ENCODE results near the gene TCF25. TPM values are rescaled to one million over a fixed set of nuclear protein-coding genes. Genes with fewer than 3 reads are reported as not detected.

The TCF25 gene
- total RNA-seq, 1 donor from 2014 or later = 272 TPM

DNA sequence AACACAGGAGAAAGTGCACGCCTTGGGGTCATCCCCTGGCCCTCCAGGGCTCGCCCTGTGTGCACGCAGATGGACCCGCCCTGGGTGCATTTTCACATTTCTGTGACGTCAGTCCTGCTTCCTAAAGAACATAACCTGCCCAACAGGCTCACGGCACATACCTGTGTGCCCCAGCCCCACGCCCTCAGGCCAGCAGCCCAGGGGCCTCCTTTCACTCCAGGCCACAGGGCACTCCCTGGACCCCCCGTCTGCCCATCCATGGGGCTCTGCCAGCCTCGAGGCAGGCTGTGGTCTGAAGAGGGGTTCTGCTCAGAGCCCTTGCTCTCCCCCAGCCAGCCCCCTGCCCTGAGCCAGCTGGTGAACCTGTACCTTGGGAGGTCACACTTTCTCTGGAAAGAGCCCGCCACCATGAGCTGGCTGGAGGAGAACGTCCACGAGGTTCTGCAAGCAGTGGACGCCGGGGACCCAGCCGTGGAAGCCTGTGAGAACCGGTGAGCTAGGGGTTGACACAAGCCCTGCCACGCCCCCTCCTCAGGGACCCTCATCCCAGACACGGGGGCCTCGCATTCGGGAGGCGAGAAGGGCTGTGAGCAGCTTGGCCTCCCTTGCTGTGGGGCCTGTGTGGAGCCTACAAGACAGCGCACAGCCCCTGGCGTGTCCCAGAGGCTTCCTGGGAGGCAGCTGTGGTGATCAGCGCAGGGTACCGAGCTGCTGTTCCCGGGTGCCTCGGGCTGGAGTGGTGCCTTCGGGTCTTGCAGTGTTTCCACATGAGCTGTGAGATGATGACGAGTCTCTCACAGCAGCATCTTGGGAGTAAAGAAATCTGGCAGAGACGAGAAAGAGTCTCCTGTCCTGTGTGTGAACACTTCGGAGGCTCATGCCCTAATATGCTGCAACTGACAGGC is 31.5 kb downstream of the TCF25 start:
- no peak for DNase-seq
- Mint-ChIP-seq H3K27me3 (ENCODE audit: unreplicated experiment) (peaks cover 7% of the 10 kb centered on the region), H3K27ac (ENCODE audit: unreplicated experiment) (peak overlapping the region; percentile 92), H3K4me1 (ENCODE audit: low read depth, unreplicated experiment) (peaks cover 13% of the 10 kb centered on the region), H3K4me3 (ENCODE audit: unreplicated experiment) (no peak overlapping the region), H3K36me3 (ENCODE audit: unreplicated experiment) (no peaks in the 10 kb centered on the region), H3K9me3 (ENCODE audit: unreplicated experiment) (peaks cover 9% of the 10 kb centered on the region)
- TF ChIP-seq, protein P1, sequence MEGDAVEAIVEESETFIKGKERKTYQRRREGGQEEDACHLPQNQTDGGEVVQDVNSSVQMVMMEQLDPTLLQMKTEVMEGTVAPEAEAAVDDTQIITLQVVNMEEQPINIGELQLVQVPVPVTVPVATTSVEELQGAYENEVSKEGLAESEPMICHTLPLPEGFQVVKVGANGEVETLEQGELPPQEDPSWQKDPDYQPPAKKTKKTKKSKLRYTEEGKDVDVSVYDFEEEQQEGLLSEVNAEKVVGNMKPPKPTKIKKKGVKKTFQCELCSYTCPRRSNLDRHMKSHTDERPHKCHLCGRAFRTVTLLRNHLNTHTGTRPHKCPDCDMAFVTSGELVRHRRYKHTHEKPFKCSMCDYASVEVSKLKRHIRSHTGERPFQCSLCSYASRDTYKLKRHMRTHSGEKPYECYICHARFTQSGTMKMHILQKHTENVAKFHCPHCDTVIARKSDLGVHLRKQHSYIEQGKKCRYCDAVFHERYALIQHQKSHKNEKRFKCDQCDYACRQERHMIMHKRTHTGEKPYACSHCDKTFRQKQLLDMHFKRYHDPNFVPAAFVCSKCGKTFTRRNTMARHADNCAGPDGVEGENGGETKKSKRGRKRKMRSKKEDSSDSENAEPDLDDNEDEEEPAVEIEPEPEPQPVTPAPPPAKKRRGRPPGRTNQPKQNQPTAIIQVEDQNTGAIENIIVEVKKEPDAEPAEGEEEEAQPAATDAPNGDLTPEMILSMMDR (IDR thresholded peaks at IDR 0.05; ENCODE audit: partially characterized antibody, unreplicated experiment) = no peak

DNA sequence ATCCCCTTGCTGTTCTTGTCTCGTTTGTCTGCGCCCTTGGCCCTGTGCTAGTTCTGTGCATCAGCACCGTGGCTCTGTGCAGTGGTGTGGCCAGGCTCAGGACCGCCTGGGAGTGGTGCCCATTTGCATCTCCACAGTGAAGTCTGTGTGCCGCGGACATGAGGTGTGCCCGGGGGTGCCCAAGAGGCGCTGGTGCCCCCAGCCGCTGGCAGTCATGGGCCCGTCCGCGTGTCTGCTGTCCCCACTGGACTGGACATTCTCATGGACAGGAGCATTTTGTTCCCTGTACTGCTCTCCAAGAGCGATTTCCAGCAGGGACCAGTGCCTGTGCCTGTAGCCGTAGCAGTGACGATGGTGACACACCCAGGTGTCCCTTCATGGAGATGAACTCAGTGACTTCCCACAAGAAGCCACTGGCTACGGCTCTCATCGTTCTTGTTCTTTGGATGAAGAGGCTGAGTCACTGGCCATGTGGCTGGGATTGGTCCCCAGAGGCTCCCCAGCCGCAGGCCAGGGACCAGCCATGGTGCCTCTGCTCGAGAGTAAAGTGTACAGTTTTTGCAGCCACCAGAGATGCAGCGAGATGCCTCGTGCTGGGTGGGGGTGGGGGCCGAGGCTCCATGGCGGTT is 32.2 kb downstream of the TCF25 start:
- DNase-seq = peak; percentile 68
- Mint-ChIP-seq H3K27me3 (ENCODE audit: unreplicated experiment) (peaks cover 7% of the 10 kb centered on the region), H3K9me3 (ENCODE audit: unreplicated experiment) (peaks cover 5% of the 10 kb centered on the region), H3K36me3 (ENCODE audit: unreplicated experiment) (no peaks in the 10 kb centered on the region), H3K27ac (ENCODE audit: unreplicated experiment) (peak overlapping the region; percentile 92), H3K4me3 (ENCODE audit: unreplicated experiment) (peak overlapping the region; percentile 68), H3K4me1 (ENCODE audit: low read depth, unreplicated experiment) (peaks cover 13% of the 10 kb centered on the region)
- TF ChIP-seq, protein P1 (IDR thresholded peaks at IDR 0.05; ENCODE audit: partially characterized antibody, unreplicated experiment) = no peak

- H3K9me3 Mint-ChIP-seq (ENCODE audit: unreplicated experiment) = peaks cover 5% of the 10 kb centered on the region
- peak overlapping the region; percentile 68 for H3K4me3 Mint-ChIP-seq (ENCODE audit: unreplicated experiment)
- TF ChIP-seq, protein P1 (IDR thresholded peaks at IDR 0.05; ENCODE audit: partially characterized antibody, unreplicated experiment) = peak; percentile 28
- peak; percentile 53 for DNase-seq
- H3K4me1 Mint-ChIP-seq (ENCODE audit: low read depth, unreplicated experiment) = peaks cover 13% of the 10 kb centered on the region
- no peaks in the 10 kb centered on the region for H3K36me3 Mint-ChIP-seq (ENCODE audit: unreplicated experiment)
- peaks cover 7% of the 10 kb centered on the region for H3K27me3 Mint-ChIP-seq (ENCODE audit: unreplicated experiment)
- peak overlapping the region; percentile 92 for H3K27ac Mint-ChIP-seq (ENCODE audit: unreplicated experiment)
These were observed 33.0 kb downstream of the TCF25 start for GRCh38 chr16:89906140-89907025.

DNA sequence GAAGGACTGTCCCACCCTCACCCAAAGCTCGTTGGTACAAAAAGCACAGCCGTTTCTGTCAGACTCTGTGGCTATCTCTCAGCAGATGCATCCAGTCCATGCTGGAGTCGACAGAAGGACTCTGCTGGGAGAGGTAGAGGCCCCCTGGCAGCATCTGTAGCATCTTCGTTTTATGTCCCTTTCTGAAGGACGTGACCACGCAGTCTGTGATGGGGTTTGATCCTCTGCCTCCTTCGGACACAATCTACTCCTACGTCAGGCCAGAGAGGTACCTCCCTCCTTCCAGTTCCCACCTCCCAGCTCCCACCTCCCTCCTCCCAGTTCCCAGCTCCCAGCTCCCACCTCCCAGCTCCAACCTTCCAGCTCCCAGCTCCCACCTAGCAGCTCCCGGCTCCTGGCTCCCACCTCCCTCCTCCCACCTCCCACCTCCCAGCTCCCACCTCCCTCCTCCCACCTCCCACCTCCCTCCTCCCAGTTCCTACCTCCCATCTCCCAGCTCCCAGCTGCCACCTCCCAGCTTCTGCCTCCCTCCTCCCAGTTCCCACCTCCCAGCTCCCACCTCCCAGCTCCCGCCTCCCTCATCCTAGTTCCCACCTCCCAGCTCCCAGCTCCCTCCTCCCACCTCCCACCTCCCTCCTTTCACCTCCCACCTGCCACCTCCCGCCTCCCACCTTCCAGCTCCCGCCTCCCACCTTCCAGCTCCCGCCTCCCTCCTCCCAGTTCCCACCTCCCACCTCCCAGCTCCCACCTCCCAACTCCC is 33.8 kb downstream of the TCF25 start:
- Mint-ChIP-seq H3K9me3 (ENCODE audit: unreplicated experiment) (peaks cover 5% of the 10 kb centered on the region), H3K36me3 (ENCODE audit: unreplicated experiment) (no peaks in the 10 kb centered on the region), H3K27me3 (ENCODE audit: unreplicated experiment) (peaks cover 7% of the 10 kb centered on the region), H3K4me1 (ENCODE audit: low read depth, unreplicated experiment) (peaks cover 13% of the 10 kb centered on the region), H3K27ac (ENCODE audit: unreplicated experiment) (peak overlapping the region; percentile 92), H3K4me3 (ENCODE audit: unreplicated experiment) (no peak overlapping the region)
- DNase-seq = no peak
- TF ChIP-seq, protein P1 (IDR thresholded peaks at IDR 0.05; ENCODE audit: partially characterized antibody, unreplicated experiment) = no peak
